ENCODE data around the gene DNASE1.
"Not testable (repeated sequence)": the region's sequence is repeated elsewhere in the genome, so short reads cannot be mapped to it uniquely, and the experiment has no call there.

Gene DNASE1

GRCh38 chr16:3652373-3653195 is 1.9 kb upstream of the DNASE1 start:
- H3K9me3 Mint-ChIP-seq: no peaks in the 10 kb centered on the region
- no peak overlapping the region for H3K27ac Mint-ChIP-seq
- H3K36me3 Mint-ChIP-seq: peaks cover 4% of the 10 kb centered on the region
- H3K27me3 Mint-ChIP-seq: no peaks in the 10 kb centered on the region
- no peak overlapping the region for H3K4me3 Mint-ChIP-seq
- peaks cover 7% of the 10 kb centered on the region for H3K4me1 Mint-ChIP-seq

GRCh38 chr16:3655030-3655395 is 522 bp downstream of the DNASE1 start:
- Mint-ChIP-seq H3K9me3 (no peaks in the 10 kb centered on the region), H3K27me3 (no peaks in the 10 kb centered on the region), H3K4me1 (peaks cover 7% of the 10 kb centered on the region), H3K27ac (no peak overlapping the region), H3K36me3 (peaks cover 4% of the 10 kb centered on the region), H3K4me3 (no peak overlapping the region)

GRCh38 chr16:3655396-3656159 is 1.1 kb downstream of the DNASE1 start:
- Mint-ChIP-seq H3K27me3 (no peaks in the 10 kb centered on the region), H3K4me3 (no peak overlapping the region), H3K4me1 (peaks cover 7% of the 10 kb centered on the region), H3K36me3 (peaks cover 4% of the 10 kb centered on the region), H3K27ac (no peak overlapping the region), H3K9me3 (no peaks in the 10 kb centered on the region)

GRCh38 chr16:3656160-3656490 is 1.6 kb downstream of the DNASE1 start:
- not testable (repeated sequence) for H3K9me3 Mint-ChIP-seq, H3K27me3 Mint-ChIP-seq, H3K4me3 Mint-ChIP-seq, H3K27ac Mint-ChIP-seq, H3K4me1 Mint-ChIP-seq, H3K36me3 Mint-ChIP-seq

- Mint-ChIP-seq H3K4me1 (peaks cover 10% of the 10 kb centered on the region), H3K9me3 (no peaks in the 10 kb centered on the region), H3K27ac (no peak overlapping the region), H3K36me3 (peaks cover 6% of the 10 kb centered on the region), H3K27me3 (no peaks in the 10 kb centered on the region), H3K4me3 (no peak overlapping the region)
These were observed 2.3 kb downstream of the DNASE1 start for GRCh38 chr16:3656491-3657468.

GRCh38 chr16:3659251-3659650 is 4.8 kb downstream of the DNASE1 start:
- Mint-ChIP-seq H3K4me1 (peaks cover 8% of the 10 kb centered on the region), H3K27me3 (no peaks in the 10 kb centered on the region), H3K36me3 (peaks cover 6% of the 10 kb centered on the region), H3K4me3 (no peak overlapping the region), H3K9me3 (no peaks in the 10 kb centered on the region), H3K27ac (peak overlapping the region; percentile 25)

GRCh38 chr16:3661311-3661710 is 6.8 kb downstream of the DNASE1 start:
- H3K9me3 Mint-ChIP-seq: no peaks in the 10 kb centered on the region

GRCh38 chr16:3661922-3662321 is 7.4 kb downstream of the DNASE1 start:
- Mint-ChIP-seq H3K4me1 (peaks cover 29% of the 10 kb centered on the region), H3K9me3 (no peaks in the 10 kb centered on the region), H3K27me3 (no peaks in the 10 kb centered on the region), H3K36me3 (peaks cover 13% of the 10 kb centered on the region), H3K27ac (no peak overlapping the region), H3K4me3 (no peak overlapping the region)

More at GRCh38 chr16:3661311-3661710, 6.8 kb downstream of the DNASE1 start:
- peak overlapping the region; percentile 52 for H3K27ac Mint-ChIP-seq
- H3K27me3 Mint-ChIP-seq: no peaks in the 10 kb centered on the region
- peaks cover 23% of the 10 kb centered on the region for H3K4me1 Mint-ChIP-seq
- no peak overlapping the region for H3K4me3 Mint-ChIP-seq
- H3K36me3 Mint-ChIP-seq: peaks cover 13% of the 10 kb centered on the region

GRCh38 chr16:3662601-3663000 is 8.1 kb downstream of the DNASE1 start:
- Mint-ChIP-seq H3K27ac (no peak overlapping the region), H3K9me3 (no peaks in the 10 kb centered on the region), H3K4me1 (peaks cover 27% of the 10 kb centered on the region), H3K36me3 (peaks cover 12% of the 10 kb centered on the region), H3K27me3 (no peaks in the 10 kb centered on the region), H3K4me3 (no peak overlapping the region)

- H3K36me3 Mint-ChIP-seq: peaks cover 12% of the 10 kb centered on the region
- H3K4me3 Mint-ChIP-seq: no peak overlapping the region
- no peaks in the 10 kb centered on the region for H3K9me3 Mint-ChIP-seq
- no peak overlapping the region for H3K27ac Mint-ChIP-seq
- H3K27me3 Mint-ChIP-seq: no peaks in the 10 kb centered on the region
- peaks cover 27% of the 10 kb centered on the region for H3K4me1 Mint-ChIP-seq
These were observed 9.9 kb downstream of the DNASE1 start for GRCh38 chr16:3664187-3664896.

GRCh38 chr16:3665508-3665907 is 11.0 kb downstream of the DNASE1 start:
- peak overlapping the region; percentile 65 for H3K27ac Mint-ChIP-seq
- no peak overlapping the region for H3K4me3 Mint-ChIP-seq
- peaks cover 14% of the 10 kb centered on the region for H3K36me3 Mint-ChIP-seq
- no peaks in the 10 kb centered on the region for H3K9me3 Mint-ChIP-seq
- peaks cover 27% of the 10 kb centered on the region for H3K4me1 Mint-ChIP-seq
- no peaks in the 10 kb centered on the region for H3K27me3 Mint-ChIP-seq

GRCh38 chr16:3668626-3669025 is 14.1 kb downstream of the DNASE1 start:
- H3K4me3 Mint-ChIP-seq: no peak overlapping the region
- H3K27ac Mint-ChIP-seq: no peak overlapping the region
- H3K9me3 Mint-ChIP-seq: no peaks in the 10 kb centered on the region
- H3K27me3 Mint-ChIP-seq: no peaks in the 10 kb centered on the region
- H3K36me3 Mint-ChIP-seq: peaks cover 10% of the 10 kb centered on the region
- peaks cover 24% of the 10 kb centered on the region for H3K4me1 Mint-ChIP-seq

- peaks cover 24% of the 10 kb centered on the region for H3K4me1 Mint-ChIP-seq
- no peaks in the 10 kb centered on the region for H3K9me3 Mint-ChIP-seq
- no peak overlapping the region for H3K27ac Mint-ChIP-seq
- no peak overlapping the region for H3K4me3 Mint-ChIP-seq
- no peaks in the 10 kb centered on the region for H3K27me3 Mint-ChIP-seq
- H3K36me3 Mint-ChIP-seq: peaks cover 10% of the 10 kb centered on the region
These were observed 14.6 kb downstream of the DNASE1 start for GRCh38 chr16:3669082-3669481.

GRCh38 chr16:3670711-3671110 is 16.2 kb downstream of the DNASE1 start:
- peaks cover 14% of the 10 kb centered on the region for H3K4me1 Mint-ChIP-seq
- no peaks in the 10 kb centered on the region for H3K27me3 Mint-ChIP-seq
- H3K36me3 Mint-ChIP-seq: peaks cover 4% of the 10 kb centered on the region
- no peak overlapping the region for H3K4me3 Mint-ChIP-seq
- no peaks in the 10 kb centered on the region for H3K9me3 Mint-ChIP-seq
- H3K27ac Mint-ChIP-seq: no peak overlapping the region

GRCh38 chr16:3671424-3671823 is 16.9 kb downstream of the DNASE1 start:
- no peak overlapping the region for H3K27ac Mint-ChIP-seq
- no peaks in the 10 kb centered on the region for H3K27me3 Mint-ChIP-seq
- peaks cover 7% of the 10 kb centered on the region for H3K4me1 Mint-ChIP-seq
- no peaks in the 10 kb centered on the region for H3K9me3 Mint-ChIP-seq
- H3K4me3 Mint-ChIP-seq: no peak overlapping the region
- H3K36me3 Mint-ChIP-seq: peaks cover 3% of the 10 kb centered on the region

Measured in activated naive CD4-positive, alpha-beta T cell treated with anti-CD3 and anti-CD28 coated beads, Interleukin-2, amount 50 U/mL, for 24 hours (primary cell).